Loucy (cell line): Measurements from ENCODE around the gene BMERB1.

Experiments used
- H2AFZ ChIP-seq: fragments of 200-600 bp; sonication (generic); 2 replicates; pipeline ENCODE4 v1.6.0; 2016; ENCODE audit warnings: antibody characterized with exemption, mild to moderate bottlenecking, low read length, moderate library complexity
- H3F3A ChIP-seq: fragments of 200-600 bp; 2 replicates; pipeline ENCODE4 v1.6.0; 2016; ENCODE audit warnings: antibody characterized with exemption, low read depth, mild to moderate bottlenecking
- H3K27me3 ChIP-seq: fragments of 200-600 bp; sonication (generic); 2 replicates; pipeline ENCODE4 v1.6.1; 2014; ENCODE audit warnings: low read length, mild to moderate bottlenecking; ENCODE audit not compliant: insufficient read depth, poor library complexity, severe bottlenecking
- H3K36me3 ChIP-seq: fragments of 200-600 bp; sonication (generic); 2 replicates; pipeline ENCODE4 v1.6.1; 2016; ENCODE audit warnings: low read length; ENCODE audit not compliant: insufficient read depth
- H3K4me1 ChIP-seq: fragments of 200-600 bp; sonication (generic); 2 replicates; pipeline ENCODE4 v1.5.1; 2014; ENCODE audit warnings: low read length, mild to moderate bottlenecking; ENCODE audit not compliant: insufficient read depth, poor library complexity, severe bottlenecking
- H3K4me2 ChIP-seq: fragments of 200-600 bp; sonication (generic); 2 replicates; pipeline ENCODE4 v1.6.0; 2014; ENCODE audit warnings: antibody characterized with exemption, low read length, low read depth, mild to moderate bottlenecking; ENCODE audit not compliant: poor library complexity, severe bottlenecking
- H3K4me3 ChIP-seq: fragments of 200-600 bp; sonication (generic); 2 replicates; pipeline ENCODE4 v1.5.1; 2014; ENCODE audit warnings: low read length, mild to moderate bottlenecking, mixed read lengths; ENCODE audit not compliant: poor library complexity, severe bottlenecking
- H3K79me2 ChIP-seq: fragments of 200-600 bp; sonication (generic); 2 replicates; pipeline ENCODE4 v1.6.1; 2014; ENCODE audit warnings: low read length; ENCODE audit not compliant: insufficient read depth
- H3K9ac ChIP-seq: fragments of 200-600 bp; sonication (generic); 2 replicates; pipeline ENCODE4 v1.6.0; 2014; ENCODE audit warnings: mild to moderate bottlenecking, low read depth, low read length, moderate library complexity; ENCODE audit not compliant: poor library complexity, severe bottlenecking
- H3K9me2 ChIP-seq: fragments of 200-600 bp; sonication (generic); replicated peaks from 2 replicates; pipeline ENCODE4 v1.6.1; 2016; ENCODE audit warnings: low read depth, low read length, mixed read lengths
- H3K9me3 ChIP-seq: fragments of 200-600 bp; sonication (generic); 2 replicates; pipeline ENCODE4 v1.6.1; 2014; ENCODE audit warnings: mild to moderate bottlenecking, antibody characterized with exemption, low read length, low read depth; ENCODE audit not compliant: insufficient read depth
- H4K20me1 ChIP-seq: fragments of 200-600 bp; sonication (generic); 2 replicates; pipeline ENCODE4 v1.6.0; 2014; ENCODE audit warnings: antibody characterized with exemption, low read length, mild to moderate bottlenecking; ENCODE audit not compliant: insufficient read depth, poor library complexity, severe bottlenecking
- EZH2phosphoT487 ChIP-seq: fragments of 200-600 bp; IDR thresholded peaks from 2 replicates; pipeline ENCODE4 v1.6.1; 2018; ENCODE audit warnings: antibody characterized with exemption, mild to moderate bottlenecking, moderate library complexity, borderline replicate concordance
- TF ChIP-seq, protein P1 (sequence below): fragments of 200-600 bp; sonication (generic); conservative IDR thresholded peaks from 2 replicates; pipeline ENCODE4 v1.5.1; 2014; ENCODE audit warnings: mild to moderate bottlenecking, antibody characterized with exemption, low read length

Gene BMERB1

DNA sequence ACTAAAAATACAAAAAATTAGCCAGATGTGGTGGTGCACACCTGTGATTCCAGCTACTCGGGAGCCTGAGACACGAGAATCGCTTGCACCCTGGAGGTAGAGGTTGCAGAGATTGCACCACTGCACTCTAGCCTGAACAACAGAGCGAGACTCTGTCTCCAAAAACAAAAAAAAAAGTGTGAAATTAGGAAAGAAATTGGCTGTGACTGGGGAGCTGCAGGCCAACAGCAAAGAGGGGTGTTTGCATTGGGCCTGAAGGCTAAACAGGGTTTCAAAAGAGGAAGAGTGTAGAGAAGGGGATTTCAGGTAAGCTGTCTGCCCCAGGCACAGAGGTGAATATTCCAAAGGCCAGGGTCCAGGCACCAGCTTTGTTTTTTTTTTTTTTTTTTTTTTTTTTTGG lies 9.4 kb downstream of the BMERB1 start:
- no peak overlapping the region for H3K4me3 ChIP-seq
- no peaks in the 10 kb centered on the region for H3F3A ChIP-seq
- H3K4me1 ChIP-seq, result no peaks in the 10 kb centered on the region
- no peaks in the 10 kb centered on the region for H4K20me1 ChIP-seq
- no peaks in the 10 kb centered on the region for H3K36me3 ChIP-seq
- H3K9me2 ChIP-seq, result no peaks in the 10 kb centered on the region
- no peaks in the 10 kb centered on the region for H3K79me2 ChIP-seq
- H3K9me3 ChIP-seq, result no peaks in the 10 kb centered on the region
- H2AFZ ChIP-seq, result no peak overlapping the region
- H3K4me2 ChIP-seq, result no peak overlapping the region
- TF ChIP-seq EZH2phosphoT487, result no peak
- TF ChIP-seq, protein P1, sequence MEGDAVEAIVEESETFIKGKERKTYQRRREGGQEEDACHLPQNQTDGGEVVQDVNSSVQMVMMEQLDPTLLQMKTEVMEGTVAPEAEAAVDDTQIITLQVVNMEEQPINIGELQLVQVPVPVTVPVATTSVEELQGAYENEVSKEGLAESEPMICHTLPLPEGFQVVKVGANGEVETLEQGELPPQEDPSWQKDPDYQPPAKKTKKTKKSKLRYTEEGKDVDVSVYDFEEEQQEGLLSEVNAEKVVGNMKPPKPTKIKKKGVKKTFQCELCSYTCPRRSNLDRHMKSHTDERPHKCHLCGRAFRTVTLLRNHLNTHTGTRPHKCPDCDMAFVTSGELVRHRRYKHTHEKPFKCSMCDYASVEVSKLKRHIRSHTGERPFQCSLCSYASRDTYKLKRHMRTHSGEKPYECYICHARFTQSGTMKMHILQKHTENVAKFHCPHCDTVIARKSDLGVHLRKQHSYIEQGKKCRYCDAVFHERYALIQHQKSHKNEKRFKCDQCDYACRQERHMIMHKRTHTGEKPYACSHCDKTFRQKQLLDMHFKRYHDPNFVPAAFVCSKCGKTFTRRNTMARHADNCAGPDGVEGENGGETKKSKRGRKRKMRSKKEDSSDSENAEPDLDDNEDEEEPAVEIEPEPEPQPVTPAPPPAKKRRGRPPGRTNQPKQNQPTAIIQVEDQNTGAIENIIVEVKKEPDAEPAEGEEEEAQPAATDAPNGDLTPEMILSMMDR, result no peak
- H3K27me3 ChIP-seq, result no peaks in the 10 kb centered on the region
- no peak overlapping the region for H3K9ac ChIP-seq

DNA sequence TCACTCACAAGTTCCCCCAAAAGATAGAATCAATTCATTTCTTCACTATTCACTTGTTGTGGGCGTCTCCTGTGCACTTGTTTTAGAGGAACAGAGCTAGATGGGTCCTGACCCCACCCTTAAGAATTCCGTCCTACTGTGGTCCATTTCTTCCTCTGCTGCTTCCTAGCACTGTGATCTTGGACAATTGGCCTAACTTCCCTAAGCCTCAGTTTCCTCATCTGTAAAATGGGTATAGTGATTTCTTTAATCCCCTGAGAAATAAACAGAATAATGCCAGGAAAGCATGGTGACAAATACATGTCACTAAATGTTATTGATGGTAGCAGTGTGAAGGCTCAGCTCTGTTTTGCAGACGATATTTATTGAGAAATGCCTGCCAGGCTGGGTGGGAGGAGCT lies 9.9 kb downstream of the BMERB1 start:
- H2AFZ ChIP-seq, result no peak overlapping the region
- H3K36me3 ChIP-seq, result no peaks in the 10 kb centered on the region
- no peaks in the 10 kb centered on the region for H3K27me3 ChIP-seq
- no peaks in the 10 kb centered on the region for H3K4me1 ChIP-seq
- H3K4me2 ChIP-seq, result no peak overlapping the region
- no peaks in the 10 kb centered on the region for H3F3A ChIP-seq
- H4K20me1 ChIP-seq, result no peaks in the 10 kb centered on the region
- no peak for TF ChIP-seq EZH2phosphoT487
- TF ChIP-seq, protein P1, result no peak
- H3K4me3 ChIP-seq, result no peak overlapping the region
- H3K79me2 ChIP-seq, result no peaks in the 10 kb centered on the region
- no peak overlapping the region for H3K9ac ChIP-seq
- H3K9me2 ChIP-seq, result no peaks in the 10 kb centered on the region
- no peaks in the 10 kb centered on the region for H3K9me3 ChIP-seq

DNA sequence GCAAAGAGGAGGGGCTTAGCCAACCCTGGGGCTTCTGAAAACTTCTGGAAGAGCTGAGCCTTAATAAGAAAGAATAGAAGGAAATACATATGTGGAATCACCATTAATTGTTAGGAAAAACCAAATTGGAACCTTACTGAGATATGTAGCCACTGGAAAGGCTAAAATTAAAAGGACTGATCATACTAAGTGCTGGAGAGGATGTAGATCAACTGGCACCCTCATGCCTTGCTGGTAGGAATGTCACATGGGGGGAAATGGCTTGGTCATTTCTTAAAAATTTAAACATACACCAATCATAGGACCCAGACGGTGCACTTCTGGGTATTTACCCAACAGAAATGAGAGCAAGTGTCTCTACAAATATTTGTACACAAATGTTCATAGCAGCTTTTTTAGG lies 11.1 kb downstream of the BMERB1 start:
- no peaks in the 10 kb centered on the region for H3K9me3 ChIP-seq
- H2AFZ ChIP-seq, result no peak overlapping the region
- H3K4me3 ChIP-seq, result no peak overlapping the region
- H3K36me3 ChIP-seq, result no peaks in the 10 kb centered on the region
- no peaks in the 10 kb centered on the region for H3K27me3 ChIP-seq
- H3F3A ChIP-seq, result no peaks in the 10 kb centered on the region
- no peaks in the 10 kb centered on the region for H3K79me2 ChIP-seq
- TF ChIP-seq, protein P1, result no peak
- TF ChIP-seq EZH2phosphoT487, result no peak
- H3K9ac ChIP-seq, result no peak overlapping the region
- no peaks in the 10 kb centered on the region for H3K9me2 ChIP-seq
- no peak overlapping the region for H3K4me2 ChIP-seq
- no peaks in the 10 kb centered on the region for H3K4me1 ChIP-seq
- H4K20me1 ChIP-seq, result no peaks in the 10 kb centered on the region
